ENCODE results near the gene TAB2.

- TF ChIP-seq POLR2A (IDR thresholded peaks at IDR 0.05) (no peak), POLR2AphosphoS5 (IDR thresholded peaks at IDR 0.05) (no peak)
- TF ChIP-seq, protein P1, sequence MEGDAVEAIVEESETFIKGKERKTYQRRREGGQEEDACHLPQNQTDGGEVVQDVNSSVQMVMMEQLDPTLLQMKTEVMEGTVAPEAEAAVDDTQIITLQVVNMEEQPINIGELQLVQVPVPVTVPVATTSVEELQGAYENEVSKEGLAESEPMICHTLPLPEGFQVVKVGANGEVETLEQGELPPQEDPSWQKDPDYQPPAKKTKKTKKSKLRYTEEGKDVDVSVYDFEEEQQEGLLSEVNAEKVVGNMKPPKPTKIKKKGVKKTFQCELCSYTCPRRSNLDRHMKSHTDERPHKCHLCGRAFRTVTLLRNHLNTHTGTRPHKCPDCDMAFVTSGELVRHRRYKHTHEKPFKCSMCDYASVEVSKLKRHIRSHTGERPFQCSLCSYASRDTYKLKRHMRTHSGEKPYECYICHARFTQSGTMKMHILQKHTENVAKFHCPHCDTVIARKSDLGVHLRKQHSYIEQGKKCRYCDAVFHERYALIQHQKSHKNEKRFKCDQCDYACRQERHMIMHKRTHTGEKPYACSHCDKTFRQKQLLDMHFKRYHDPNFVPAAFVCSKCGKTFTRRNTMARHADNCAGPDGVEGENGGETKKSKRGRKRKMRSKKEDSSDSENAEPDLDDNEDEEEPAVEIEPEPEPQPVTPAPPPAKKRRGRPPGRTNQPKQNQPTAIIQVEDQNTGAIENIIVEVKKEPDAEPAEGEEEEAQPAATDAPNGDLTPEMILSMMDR (IDR thresholded peaks at IDR 0.05) = no peak
These were observed 131.4 kb downstream of the TAB2 start for GRCh38 chr6:149448821-149449453.
